ENCODE data around the gene NACC1. TPM values are rescaled to one million over a fixed set of nuclear protein-coding genes. Genes with fewer than 3 reads are reported as not detected.

NACC1 gene
- total RNA-seq, 3 donors from 2014 or later (not counting 1 experiment from before 2014, with no cell fraction given): 41.2 to 48.7 (median 43.4) TPM

- Mint-ChIP-seq H3K27ac (no peak overlapping the region), H3K36me3 (no peaks in the 10 kb centered on the region), H3K27me3 (ENCODE audit: low read depth in 2 of 2) (peaks cover 8 to 19% of the 10 kb centered on the region in 2 donors), H3K4me1 (peaks cover 7 to 11% of the 10 kb centered on the region in 2 donors), H3K9me3 (no peaks in the 10 kb centered on the region), H3K4me3 (no peak overlapping the region)
- no peak overlapping the region for H3K27ac ChIP-seq (ENCODE audit: low read length)
- ATAC-seq: no peak
- peaks cover 19% of the 10 kb centered on the region for H3K27me3 ChIP-seq (ENCODE audit: control insufficient read depth, insufficient read depth, low read length)
- 78% methylated on average over 25 of the region's 25 CpGs for WGBS (ENCODE audit: insufficient coverage)
- peaks cover 27% of the 10 kb centered on the region for H3K4me1 ChIP-seq (ENCODE audit: control insufficient read depth, insufficient read depth, low read length)
- H3K9me3 ChIP-seq (ENCODE audit: control insufficient read depth, insufficient read depth, low read length): no peaks in the 10 kb centered on the region
- intact Hi-C loops (cut with micrococcal nuclease): no loop called here
- no peak overlapping the region for H3K4me3 ChIP-seq (ENCODE audit: low read length)
- H3K36me3 ChIP-seq (ENCODE audit: control insufficient read depth, insufficient read depth, low read length): no peaks in the 10 kb centered on the region
- no peak for DNase-seq
- TF ChIP-seq, protein P1, sequence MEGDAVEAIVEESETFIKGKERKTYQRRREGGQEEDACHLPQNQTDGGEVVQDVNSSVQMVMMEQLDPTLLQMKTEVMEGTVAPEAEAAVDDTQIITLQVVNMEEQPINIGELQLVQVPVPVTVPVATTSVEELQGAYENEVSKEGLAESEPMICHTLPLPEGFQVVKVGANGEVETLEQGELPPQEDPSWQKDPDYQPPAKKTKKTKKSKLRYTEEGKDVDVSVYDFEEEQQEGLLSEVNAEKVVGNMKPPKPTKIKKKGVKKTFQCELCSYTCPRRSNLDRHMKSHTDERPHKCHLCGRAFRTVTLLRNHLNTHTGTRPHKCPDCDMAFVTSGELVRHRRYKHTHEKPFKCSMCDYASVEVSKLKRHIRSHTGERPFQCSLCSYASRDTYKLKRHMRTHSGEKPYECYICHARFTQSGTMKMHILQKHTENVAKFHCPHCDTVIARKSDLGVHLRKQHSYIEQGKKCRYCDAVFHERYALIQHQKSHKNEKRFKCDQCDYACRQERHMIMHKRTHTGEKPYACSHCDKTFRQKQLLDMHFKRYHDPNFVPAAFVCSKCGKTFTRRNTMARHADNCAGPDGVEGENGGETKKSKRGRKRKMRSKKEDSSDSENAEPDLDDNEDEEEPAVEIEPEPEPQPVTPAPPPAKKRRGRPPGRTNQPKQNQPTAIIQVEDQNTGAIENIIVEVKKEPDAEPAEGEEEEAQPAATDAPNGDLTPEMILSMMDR (IDR thresholded peaks at IDR 0.05): no peak
Measured at GRCh38 chr19:13091400-13092157, 26.5 kb upstream of the NACC1 start.

DNA sequence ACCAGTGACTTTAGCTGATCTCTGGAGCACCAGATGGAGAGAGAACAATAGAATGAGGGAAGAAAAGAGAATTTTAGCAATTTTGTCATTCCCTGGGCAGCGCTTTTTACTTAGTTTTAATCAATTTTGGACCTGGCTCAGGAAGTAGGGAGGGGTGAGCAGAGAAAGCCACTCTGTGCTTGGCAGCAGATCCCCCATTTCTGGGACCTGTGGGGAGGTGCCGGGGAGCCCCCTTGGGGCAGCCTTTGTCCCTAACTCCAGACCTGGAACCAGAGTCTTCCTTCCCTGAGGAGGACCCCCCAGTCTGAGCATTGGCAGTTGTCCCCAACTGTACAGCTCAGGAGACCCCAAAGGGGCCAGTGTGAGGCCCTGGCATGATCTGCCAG lies 25.9 kb upstream of the NACC1 start:
- H3K36me3 Mint-ChIP-seq: no peaks in the 10 kb centered on the region
- H3K4me3 ChIP-seq (ENCODE audit: low read length): no peak overlapping the region
- no peaks in the 10 kb centered on the region for H3K9me3 ChIP-seq (ENCODE audit: control insufficient read depth, insufficient read depth, low read length)
- H3K36me3 ChIP-seq (ENCODE audit: control insufficient read depth, insufficient read depth, low read length): no peaks in the 10 kb centered on the region
- H3K27me3 ChIP-seq (ENCODE audit: control insufficient read depth, insufficient read depth, low read length): peaks cover 23% of the 10 kb centered on the region
- 93% methylated on average over 2 of the region's 2 CpGs for WGBS (ENCODE audit: insufficient coverage)
- no peak overlapping the region for H3K27ac Mint-ChIP-seq
- peaks cover 7 to 11% of the 10 kb centered on the region in 2 donors for H3K4me1 Mint-ChIP-seq
- intact Hi-C loops (cut with micrococcal nuclease): no loop called here
- no peak for ATAC-seq
- no peaks in the 10 kb centered on the region for H3K9me3 Mint-ChIP-seq
- TF ChIP-seq, protein P1 (IDR thresholded peaks at IDR 0.05): no peak
- H3K27me3 Mint-ChIP-seq (ENCODE audit: low read depth in 2 of 2): peaks cover 8 to 19% of the 10 kb centered on the region in 2 donors
- DNase-seq: no peak
- no peak overlapping the region for H3K27ac ChIP-seq (ENCODE audit: low read length)
- no peak overlapping the region for H3K4me3 Mint-ChIP-seq
- peaks cover 32% of the 10 kb centered on the region for H3K4me1 ChIP-seq (ENCODE audit: control insufficient read depth, insufficient read depth, low read length)

DNA sequence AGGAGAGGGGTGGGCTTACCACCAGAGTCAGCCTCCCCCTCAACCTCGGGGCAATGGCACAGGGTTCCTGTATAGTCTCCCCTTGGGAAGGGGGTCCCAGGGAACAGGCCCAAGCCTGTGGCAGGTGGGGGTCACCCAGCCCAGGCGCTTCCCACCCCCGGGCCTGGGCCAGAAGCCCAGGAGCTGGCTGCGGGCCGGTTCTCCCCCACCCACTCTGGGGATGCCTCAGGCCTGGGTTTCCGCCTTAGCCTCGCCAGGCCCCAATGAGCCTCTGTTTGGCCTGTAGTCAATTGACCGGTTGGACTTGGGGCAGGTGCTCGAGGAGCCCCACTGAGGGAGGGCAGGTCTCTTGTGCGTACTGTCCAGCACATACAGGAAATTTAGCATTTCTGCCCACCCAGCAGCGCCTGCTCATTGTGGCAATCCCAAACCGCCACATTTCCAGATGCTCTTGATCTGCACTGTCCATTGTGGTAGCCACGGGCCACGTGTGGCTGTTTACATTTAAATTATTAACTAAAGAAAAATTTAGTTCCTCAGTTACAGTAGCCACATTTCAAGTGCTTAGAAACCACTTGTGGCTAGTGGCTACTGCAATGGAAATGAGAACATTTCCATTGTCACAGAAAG lies 25.3 kb upstream of the NACC1 start:
- Mint-ChIP-seq H3K4me3 (no peak overlapping the region), H3K27me3 (ENCODE audit: low read depth in 2 of 2) (peaks cover 8 to 19% of the 10 kb centered on the region in 2 donors), H3K36me3 (no peaks in the 10 kb centered on the region), H3K4me1 (peaks cover 7 to 11% of the 10 kb centered on the region in 2 donors), H3K27ac (no peak overlapping the region), H3K9me3 (no peaks in the 10 kb centered on the region)
- TF ChIP-seq, protein P1 (IDR thresholded peaks at IDR 0.05): no peak
- Histone ChIP-seq H3K27me3 (ENCODE audit: control insufficient read depth, insufficient read depth, low read length) (peaks cover 25% of the 10 kb centered on the region), H3K9me3 (ENCODE audit: control insufficient read depth, insufficient read depth, low read length) (no peaks in the 10 kb centered on the region), H3K27ac (ENCODE audit: low read length) (no peak overlapping the region), H3K36me3 (ENCODE audit: control insufficient read depth, insufficient read depth, low read length) (no peaks in the 10 kb centered on the region), H3K4me3 (ENCODE audit: low read length) (no peak overlapping the region), H3K4me1 (ENCODE audit: control insufficient read depth, insufficient read depth, low read length) (peaks cover 34% of the 10 kb centered on the region)
- intact Hi-C loops (cut with micrococcal nuclease): loop anchor here (1.0 kb wide), 1 partner anchor 114 kb away; no protein-coding TSS in a partner anchor
- no peak for ATAC-seq
- no peak for DNase-seq
- 86% methylated on average over 14 of the region's 14 CpGs for WGBS (ENCODE audit: insufficient coverage)
